ENCODE data around the gene STRIP1. TPM values are rescaled to one million over a fixed set of nuclear protein-coding genes. Genes with fewer than 3 reads are reported as not detected.

Gene STRIP1
- total and polyA plus RNA-seq, 10 of the 15 experiments (the other 5 are each of a cell fraction or from before 2014, with no cell fraction given), result 6.3 to 26.6 (median 18.0) TPM

DNA sequence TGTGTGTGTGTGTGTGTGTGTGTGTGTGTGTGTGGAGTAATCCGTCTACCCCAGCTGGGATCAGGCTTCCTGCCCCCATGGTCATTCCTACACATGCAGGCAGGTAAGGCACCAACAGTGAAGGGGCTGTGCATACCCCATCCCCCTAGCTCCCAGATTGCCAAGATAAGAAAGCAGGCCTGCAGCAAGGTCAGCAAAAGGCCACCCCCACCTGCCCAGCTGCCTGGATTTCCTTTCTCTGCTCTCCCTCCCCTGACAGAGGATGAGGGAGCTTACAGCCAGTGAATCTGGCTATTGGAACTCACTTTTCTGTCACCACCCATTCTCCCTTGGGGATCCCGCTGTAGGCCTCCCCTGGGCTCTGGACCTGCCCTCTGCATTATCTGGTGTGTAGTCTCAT is 28.2 kb downstream of the STRIP1 start (continued):
- TF ChIP-seq, protein P1, sequence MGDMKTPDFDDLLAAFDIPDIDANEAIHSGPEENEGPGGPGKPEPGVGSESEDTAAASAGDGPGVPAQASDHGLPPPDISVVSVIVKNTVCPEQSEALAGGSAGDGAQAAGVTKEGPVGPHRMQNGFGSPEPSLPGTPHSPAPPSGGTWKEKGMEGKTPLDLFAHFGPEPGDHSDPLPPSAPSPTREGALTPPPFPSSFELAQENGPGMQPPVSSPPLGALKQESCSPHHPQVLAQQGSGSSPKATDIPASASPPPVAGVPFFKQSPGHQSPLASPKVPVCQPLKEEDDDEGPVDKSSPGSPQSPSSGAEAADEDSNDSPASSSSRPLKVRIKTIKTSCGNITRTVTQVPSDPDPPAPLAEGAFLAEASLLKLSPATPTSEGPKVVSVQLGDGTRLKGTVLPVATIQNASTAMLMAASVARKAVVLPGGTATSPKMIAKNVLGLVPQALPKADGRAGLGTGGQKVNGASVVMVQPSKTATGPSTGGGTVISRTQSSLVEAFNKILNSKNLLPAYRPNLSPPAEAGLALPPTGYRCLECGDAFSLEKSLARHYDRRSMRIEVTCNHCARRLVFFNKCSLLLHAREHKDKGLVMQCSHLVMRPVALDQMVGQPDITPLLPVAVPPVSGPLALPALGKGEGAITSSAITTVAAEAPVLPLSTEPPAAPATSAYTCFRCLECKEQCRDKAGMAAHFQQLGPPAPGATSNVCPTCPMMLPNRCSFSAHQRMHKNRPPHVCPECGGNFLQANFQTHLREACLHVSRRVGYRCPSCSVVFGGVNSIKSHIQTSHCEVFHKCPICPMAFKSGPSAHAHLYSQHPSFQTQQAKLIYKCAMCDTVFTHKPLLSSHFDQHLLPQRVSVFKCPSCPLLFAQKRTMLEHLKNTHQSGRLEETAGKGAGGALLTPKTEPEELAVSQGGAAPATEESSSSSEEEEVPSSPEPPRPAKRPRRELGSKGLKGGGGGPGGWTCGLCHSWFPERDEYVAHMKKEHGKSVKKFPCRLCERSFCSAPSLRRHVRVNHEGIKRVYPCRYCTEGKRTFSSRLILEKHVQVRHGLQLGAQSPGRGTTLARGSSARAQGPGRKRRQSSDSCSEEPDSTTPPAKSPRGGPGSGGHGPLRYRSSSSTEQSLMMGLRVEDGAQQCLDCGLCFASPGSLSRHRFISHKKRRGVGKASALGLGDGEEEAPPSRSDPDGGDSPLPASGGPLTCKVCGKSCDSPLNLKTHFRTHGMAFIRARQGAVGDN (IDR thresholded peaks at IDR 0.05), result no peak
- TF ChIP-seq LARP7 (IDR thresholded peaks at IDR 0.05) (no peak), RB1 (IDR thresholded peaks at IDR 0.05; ENCODE audit: borderline replicate concordance) (no peak), POLR2AphosphoS5 (IDR thresholded peaks at IDR 0.05; ENCODE audit: low read length) (no peak), CBFB (IDR thresholded peaks at IDR 0.05; ENCODE audit: low read depth) (no peak), MEF2B (IDR thresholded peaks at IDR 0.05; ENCODE audit: partially characterized antibody, poor library complexity, severe bottlenecking) (no peak), YBX1 (IDR thresholded peaks at IDR 0.05) (no peak), ZNF24 (IDR thresholded peaks at IDR 0.05) (no peak), GABPA (IDR thresholded peaks at IDR 0.05; ENCODE audit: low read depth) (no peak)
- TF ChIP-seq, protein P2, sequence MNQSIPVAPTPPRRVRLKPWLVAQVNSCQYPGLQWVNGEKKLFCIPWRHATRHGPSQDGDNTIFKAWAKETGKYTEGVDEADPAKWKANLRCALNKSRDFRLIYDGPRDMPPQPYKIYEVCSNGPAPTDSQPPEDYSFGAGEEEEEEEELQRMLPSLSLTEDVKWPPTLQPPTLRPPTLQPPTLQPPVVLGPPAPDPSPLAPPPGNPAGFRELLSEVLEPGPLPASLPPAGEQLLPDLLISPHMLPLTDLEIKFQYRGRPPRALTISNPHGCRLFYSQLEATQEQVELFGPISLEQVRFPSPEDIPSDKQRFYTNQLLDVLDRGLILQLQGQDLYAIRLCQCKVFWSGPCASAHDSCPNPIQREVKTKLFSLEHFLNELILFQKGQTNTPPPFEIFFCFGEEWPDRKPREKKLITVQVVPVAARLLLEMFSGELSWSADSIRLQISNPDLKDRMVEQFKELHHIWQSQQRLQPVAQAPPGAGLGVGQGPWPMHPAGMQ (IDR thresholded peaks at IDR 0.05; ENCODE audit: borderline replicate concordance), result no peak
- TF ChIP-seq, protein P3, sequence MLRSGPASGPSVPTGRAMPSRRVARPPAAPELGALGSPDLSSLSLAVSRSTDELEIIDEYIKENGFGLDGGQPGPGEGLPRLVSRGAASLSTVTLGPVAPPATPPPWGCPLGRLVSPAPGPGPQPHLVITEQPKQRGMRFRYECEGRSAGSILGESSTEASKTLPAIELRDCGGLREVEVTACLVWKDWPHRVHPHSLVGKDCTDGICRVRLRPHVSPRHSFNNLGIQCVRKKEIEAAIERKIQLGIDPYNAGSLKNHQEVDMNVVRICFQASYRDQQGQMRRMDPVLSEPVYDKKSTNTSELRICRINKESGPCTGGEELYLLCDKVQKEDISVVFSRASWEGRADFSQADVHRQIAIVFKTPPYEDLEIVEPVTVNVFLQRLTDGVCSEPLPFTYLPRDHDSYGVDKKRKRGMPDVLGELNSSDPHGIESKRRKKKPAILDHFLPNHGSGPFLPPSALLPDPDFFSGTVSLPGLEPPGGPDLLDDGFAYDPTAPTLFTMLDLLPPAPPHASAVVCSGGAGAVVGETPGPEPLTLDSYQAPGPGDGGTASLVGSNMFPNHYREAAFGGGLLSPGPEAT (IDR thresholded peaks at IDR 0.05; ENCODE audit: low read depth), result no peak
